Ovary (tissue), 9 donors: ENCODE data around the gene PSMG4. TPM values are rescaled to one million over a fixed set of nuclear protein-coding genes. Genes with fewer than 3 reads are reported as not detected.

Experiments used
- DNase-seq, 5 donors: peaks; one replicate each; pipeline ENCODE4 v3.0.0-alpha.2; 2019 to 2020
- H3K27ac ChIP-seq, 2 donors: fragments of 200-600 bp; one replicate each; pipeline versions ENCODE4 v1.5.1 to v1.8.0; 2019 to 2022
- H3K27me3 ChIP-seq: fragments of 200-600 bp; one replicate; pipeline ENCODE4 v1.8.0; 2022
- H3K36me3 ChIP-seq: fragments of 200-600 bp; sonication (generic); one replicate; pipeline ENCODE4 v1.5.1; 2019
- H3K4me1 ChIP-seq: one replicate; pipeline ENCODE4 v1.8.1; 2013; ENCODE audit warnings: mild to moderate bottlenecking, moderate library complexity; ENCODE audit not compliant: insufficient read depth
- H3K4me3 ChIP-seq: fragments of 200-600 bp; sonication (generic); one replicate; pipeline ENCODE4 v1.5.1; 2017
- H3K9me3 ChIP-seq, 2 donors: fragments of 200-600 bp in 1 of 2; sonication (generic) in 1 of 2; one replicate each; pipeline versions ENCODE4 v1.5.1 to v1.8.1; 2013 to 2019; ENCODE audit warnings: mild to moderate bottlenecking in 1 of 2, moderate library complexity in 1 of 2
- EP300 ChIP-seq: sonication (generic); formaldehyde crosslinking; IDR thresholded peaks from one replicate; pipeline ENCODE4 v1.6.1; 2017; ENCODE audit warnings: antibody characterized with exemption
- POLR2A ChIP-seq: fragments of 450-650 bp; IDR thresholded peaks from one replicate; pipeline ENCODE4 v1.6.1; 2017; ENCODE audit warnings: antibody characterized with exemption, mild to moderate bottlenecking, moderate library complexity
- WGBS, 3 donors: extraction: QIAGEN DNeasy Blood & Tissue Kit in 1 of 3; methylation state at CpG; one replicate each; pipeline versions ENCODE4 v1.1.5 to v1.1.7; 2013 to 2017; 5-methylcytosine and 5-hydroxymethylcytosine counted together
- intact Hi-C, 4 donors: fragments of 100-400 bp; cut with DNase I; formaldehyde crosslinking; loops; one replicate each; pipeline versions ENCODE4 v1.11.0 to v1.15.1; 2022 to 2023
- polyA plus RNA-seq, 2 donors: library from polyadenylated mRNA; stranded (reverse); fragments of 200-250 nt in 1 of 2; fragments of 350-450 nt in 1 of 2; fragmentation: Illumina TruSeq in 1 of 2; extraction: RNeasy Lipid Tissue Mini Kit (QIAGEN cat#74804) in 1 of 2; gene quantifications; one replicate each; pipeline ENCODE4 v1.2.3, GENCODE V29; 2013 to 2014
- total RNA-seq, 7 donors: library from RNA; depleted of rRNA in 2 of 7; stranded (reverse); fragments of >200 nt in 2 of 7; fragmentation: NEBNext Ultra II Directional in 3 of 7; extraction: Animal tissue kit (Norgen Biotek cat#: 25700) in 3 of 7; gene quantifications; one replicate each; pipeline versions ENCODE4 v1.1.0 to v1.2.4, GENCODE V29; 2016 to 2023
- TF ChIP-seq, protein P1 (sequence below), 3 donors: fragments of 450-650 bp in 2 of 3; fragments of 200-600 bp in 1 of 3; IDR thresholded peaks; one replicate each; pipeline versions ENCODE4 v1.5.1 to v1.8.0; 2016 to 2022; ENCODE audit warnings: antibody characterized with exemption in 3 of 3, mild to moderate bottlenecking in 1 of 3
- donor health status: DM: no; HTN: no; CAD: no; lungs with moderate emphysema.
- donor health status: DM: no; HTN: no; CAD: no.
- donor health status: Bipolar disorder and iron deficiency.
- donor health status: DM: yes; HTN: yes; CAD: no.
- donor health status: DM: no; HTN: no; CAD: no.
- donor health status: DM: yes; HTN: yes; CAD: no.

The PSMG4 gene
- total and polyA plus RNA-seq, 9 donors, result 8.5 to 34.8 (median 22.7) TPM

DNA sequence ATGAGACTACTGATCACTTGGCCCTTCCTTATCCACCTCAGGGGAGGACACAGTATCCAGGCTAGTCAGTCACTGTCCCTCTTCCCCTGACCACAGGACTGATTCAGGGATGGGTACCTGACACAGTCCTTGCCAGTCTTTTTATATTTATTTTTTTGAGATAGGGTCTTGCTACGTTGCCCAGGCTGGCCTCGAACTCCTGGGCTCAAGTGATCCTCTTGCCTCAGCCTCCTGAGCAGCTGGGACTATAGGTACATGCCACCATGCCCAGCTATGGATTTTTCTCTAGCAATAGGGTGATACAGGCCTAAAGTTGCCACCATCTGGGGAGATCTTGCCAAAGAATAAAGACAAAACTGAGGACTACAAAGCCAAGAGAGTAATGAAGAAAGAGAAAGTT is 41.5 kb upstream of the PSMG4 start:
- no peaks in the 10 kb centered on the region for H3K9me3 ChIP-seq
- no peak for TF ChIP-seq EP300
- no peak for TF ChIP-seq POLR2A
- TF ChIP-seq, protein P1, sequence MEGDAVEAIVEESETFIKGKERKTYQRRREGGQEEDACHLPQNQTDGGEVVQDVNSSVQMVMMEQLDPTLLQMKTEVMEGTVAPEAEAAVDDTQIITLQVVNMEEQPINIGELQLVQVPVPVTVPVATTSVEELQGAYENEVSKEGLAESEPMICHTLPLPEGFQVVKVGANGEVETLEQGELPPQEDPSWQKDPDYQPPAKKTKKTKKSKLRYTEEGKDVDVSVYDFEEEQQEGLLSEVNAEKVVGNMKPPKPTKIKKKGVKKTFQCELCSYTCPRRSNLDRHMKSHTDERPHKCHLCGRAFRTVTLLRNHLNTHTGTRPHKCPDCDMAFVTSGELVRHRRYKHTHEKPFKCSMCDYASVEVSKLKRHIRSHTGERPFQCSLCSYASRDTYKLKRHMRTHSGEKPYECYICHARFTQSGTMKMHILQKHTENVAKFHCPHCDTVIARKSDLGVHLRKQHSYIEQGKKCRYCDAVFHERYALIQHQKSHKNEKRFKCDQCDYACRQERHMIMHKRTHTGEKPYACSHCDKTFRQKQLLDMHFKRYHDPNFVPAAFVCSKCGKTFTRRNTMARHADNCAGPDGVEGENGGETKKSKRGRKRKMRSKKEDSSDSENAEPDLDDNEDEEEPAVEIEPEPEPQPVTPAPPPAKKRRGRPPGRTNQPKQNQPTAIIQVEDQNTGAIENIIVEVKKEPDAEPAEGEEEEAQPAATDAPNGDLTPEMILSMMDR (IDR thresholded peaks at IDR 0.05), result no peak
- intact Hi-C loops, result loop anchor here in 1 of 4 donors (10.0 kb wide), 1 partner anchor 52 kb away; no protein-coding TSS in a partner anchor
- 90 to 100% (median 90%) methylated on average over 2 of the region's 2 CpGs for WGBS, 3 donors
- no peak overlapping the region for H3K4me3 ChIP-seq
- no peak for DNase-seq
- no peak overlapping the region for H3K27ac ChIP-seq
- no peaks in the 10 kb centered on the region for H3K36me3 ChIP-seq
- no peaks in the 10 kb centered on the region for H3K4me1 ChIP-seq
- H3K27me3 ChIP-seq, result no peaks in the 10 kb centered on the region

GRCh38 chr6:3218266-3218665 is 40.5 kb upstream of the PSMG4 start:
- Histone ChIP-seq H3K4me1 (no peaks in the 10 kb centered on the region), H3K4me3 (no peak overlapping the region), H3K27me3 (no peaks in the 10 kb centered on the region), H3K9me3 (no peaks in the 10 kb centered on the region), H3K27ac (no peak overlapping the region), H3K36me3 (no peaks in the 10 kb centered on the region)
- TF ChIP-seq EP300, result no peak
- TF ChIP-seq, protein P1 (IDR thresholded peaks at IDR 0.05), result no peak
- no peak for TF ChIP-seq POLR2A
- WGBS, 3 donors, result 86 to 91% (median 89%) methylated on average over 10 of the region's 10 CpGs
- DNase-seq, result no peak
- intact Hi-C loops, result loop anchor here in 1 of 4 donors (10.0 kb wide), 1 partner anchor 53 kb away; no protein-coding TSS in a partner anchor

GRCh38 chr6:3220366-3220765 is 38.4 kb upstream of the PSMG4 start:
- TF ChIP-seq, protein P1 (IDR thresholded peaks at IDR 0.05), result no peak
- no peak for TF ChIP-seq EP300
- TF ChIP-seq POLR2A, result no peak
- intact Hi-C loops, result no loop called here
- Histone ChIP-seq H3K27me3 (no peaks in the 10 kb centered on the region), H3K9me3 (no peaks in the 10 kb centered on the region), H3K4me3 (no peak overlapping the region), H3K27ac (no peak overlapping the region), H3K36me3 (no peaks in the 10 kb centered on the region), H3K4me1 (no peaks in the 10 kb centered on the region)
- WGBS, 3 donors, result 85 to 94% (median 86%) methylated on average over 2 of the region's 2 CpGs
- DNase-seq, result no peak

DNA sequence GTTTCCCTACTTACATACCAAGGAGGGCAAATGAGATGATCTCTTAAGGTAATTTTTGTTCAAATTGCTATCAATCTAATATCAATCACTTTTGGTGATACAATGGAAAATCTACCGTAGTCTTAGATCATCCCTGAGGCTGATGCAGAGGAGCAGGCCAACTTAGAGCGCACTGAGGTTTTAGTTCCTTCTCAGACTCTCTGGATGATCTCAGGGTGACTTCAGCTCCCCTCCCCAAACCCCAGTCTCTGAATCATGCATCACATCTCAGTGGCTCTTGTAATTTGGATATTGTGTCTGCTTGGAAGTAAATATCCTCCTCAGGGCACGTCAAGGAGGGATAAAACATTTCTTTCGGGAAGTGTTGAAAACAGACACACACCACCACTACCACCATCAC is 37.2 kb upstream of the PSMG4 start:
- WGBS, 3 donors, result 87 to 90% (median 89%) methylated on average over 4 of the region's 4 CpGs
- intact Hi-C loops, result no loop called here
- H3K4me3 ChIP-seq, result no peak overlapping the region

DNA sequence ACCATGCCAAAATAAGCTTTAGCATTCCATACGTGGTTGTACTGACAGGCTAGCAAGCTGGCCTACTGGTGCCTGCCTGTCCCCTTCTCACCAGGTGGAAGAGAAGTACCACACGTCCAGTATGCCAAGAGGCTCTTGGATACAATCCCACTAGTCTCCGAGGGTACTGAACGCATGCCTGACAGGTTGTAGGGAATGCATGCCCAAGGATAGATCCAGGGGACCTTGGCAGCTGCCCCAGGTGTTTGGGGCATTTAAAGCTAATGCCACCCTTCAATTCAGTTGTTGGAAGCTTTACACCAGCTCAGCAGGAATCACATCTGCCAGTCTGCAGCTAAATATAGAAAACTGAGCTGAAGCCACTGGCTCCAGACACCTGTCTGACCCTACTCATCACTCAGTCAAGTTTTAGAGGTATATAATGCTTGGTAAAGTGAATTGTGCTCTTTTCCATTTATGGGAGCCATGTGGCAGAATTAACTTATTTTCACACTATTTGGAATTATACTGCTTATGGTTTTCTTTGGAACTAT is 36.2 kb upstream of the PSMG4 start:
- 72 to 75% (median 74%) methylated on average over 4 of the region's 4 CpGs for WGBS, 3 donors
- intact Hi-C loops, result no loop called here
- H3K36me3 ChIP-seq, result no peaks in the 10 kb centered on the region

More for the DNA sequence above, 37.2 kb upstream of the PSMG4 start:
- H3K36me3 ChIP-seq, result no peaks in the 10 kb centered on the region
- H3K27me3 ChIP-seq, result no peaks in the 10 kb centered on the region
- no peak for DNase-seq
- no peaks in the 10 kb centered on the region for H3K9me3 ChIP-seq
- no peak overlapping the region for H3K27ac ChIP-seq
- TF ChIP-seq EP300 (no peak), POLR2A (no peak)
- H3K4me1 ChIP-seq, result no peaks in the 10 kb centered on the region

More for the DNA sequence above, 36.2 kb upstream of the PSMG4 start:
- Histone ChIP-seq H3K27me3 (no peaks in the 10 kb centered on the region), H3K4me1 (peaks cover 3% of the 10 kb centered on the region), H3K27ac (no peak overlapping the region), H3K4me3 (no peak overlapping the region), H3K9me3 (no peaks in the 10 kb centered on the region)
- TF ChIP-seq EP300 (no peak), POLR2A (no peak)
- TF ChIP-seq, protein P1 (IDR thresholded peaks at IDR 0.05), result no peak
- DNase-seq, result no peak
